Measurements from ENCODE around the gene RPL10A.

- no peak for TF ChIP-seq CTCF (IDR thresholded peaks at IDR 0.05)
- no peak for TF ChIP-seq POLR2A (IDR thresholded peaks at IDR 0.05)
- TF ChIP-seq POLR2AphosphoS5 (IDR thresholded peaks at IDR 0.05): no peak
- no peak for TF ChIP-seq EP300 (IDR thresholded peaks at IDR 0.05)
These were observed 22.0 kb downstream of the RPL10A start for GRCh38 chr6:35489995-35490791.

Data from upper lobe of left lung (tissue), 4 donors.